HL-60 (cell line): ENCODE measurements around the gene KIAA1671.

Source experiments
- GABPA ChIP-seq: IDR thresholded peaks from 2 replicates; pipeline ENCODE4 v1.6.1; 2012; ENCODE audit warnings: low read depth
- TF ChIP-seq, protein P1 (sequence below): IDR thresholded peaks from 2 replicates; pipeline ENCODE4 v1.6.1; 2012; ENCODE audit warnings: low read depth; ENCODE audit not compliant: insufficient replicate concordance

DNA sequence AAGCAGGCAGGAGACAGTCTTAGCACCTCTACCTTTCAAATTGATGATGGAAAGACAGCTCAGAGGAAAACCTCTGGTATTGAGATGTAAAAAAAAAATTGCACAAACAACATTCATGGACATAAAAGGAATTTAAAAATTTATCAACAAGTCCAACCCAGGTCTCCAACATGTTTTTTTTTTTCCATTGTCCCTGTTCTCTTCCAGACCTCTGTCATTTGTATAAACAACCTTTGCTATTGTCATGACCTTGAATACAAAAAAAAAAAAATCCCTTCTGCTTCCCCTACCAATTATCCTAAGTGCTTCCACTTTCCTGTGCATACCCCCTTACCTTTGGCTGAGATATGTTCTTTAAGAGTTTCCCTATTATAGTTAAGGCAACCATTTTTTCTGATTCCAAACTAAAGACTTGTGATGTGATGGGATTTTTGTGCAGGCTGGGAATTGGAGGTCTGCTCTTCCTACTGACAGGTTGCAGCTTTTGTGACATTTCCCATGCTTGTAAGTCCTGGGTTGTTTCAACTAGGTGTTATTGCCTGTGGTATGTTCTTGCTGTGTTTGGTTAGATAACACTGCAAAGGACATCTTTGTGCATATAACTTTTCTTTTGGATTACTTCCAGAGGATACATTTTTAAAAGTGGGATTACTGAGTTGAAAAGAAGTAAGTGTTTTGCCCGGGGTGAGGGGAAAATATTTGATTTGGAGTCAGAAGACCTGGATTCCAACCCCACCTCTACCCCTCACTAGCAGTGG, 67.1 kb downstream of the KIAA1671 start:
- TF ChIP-seq, protein P1, sequence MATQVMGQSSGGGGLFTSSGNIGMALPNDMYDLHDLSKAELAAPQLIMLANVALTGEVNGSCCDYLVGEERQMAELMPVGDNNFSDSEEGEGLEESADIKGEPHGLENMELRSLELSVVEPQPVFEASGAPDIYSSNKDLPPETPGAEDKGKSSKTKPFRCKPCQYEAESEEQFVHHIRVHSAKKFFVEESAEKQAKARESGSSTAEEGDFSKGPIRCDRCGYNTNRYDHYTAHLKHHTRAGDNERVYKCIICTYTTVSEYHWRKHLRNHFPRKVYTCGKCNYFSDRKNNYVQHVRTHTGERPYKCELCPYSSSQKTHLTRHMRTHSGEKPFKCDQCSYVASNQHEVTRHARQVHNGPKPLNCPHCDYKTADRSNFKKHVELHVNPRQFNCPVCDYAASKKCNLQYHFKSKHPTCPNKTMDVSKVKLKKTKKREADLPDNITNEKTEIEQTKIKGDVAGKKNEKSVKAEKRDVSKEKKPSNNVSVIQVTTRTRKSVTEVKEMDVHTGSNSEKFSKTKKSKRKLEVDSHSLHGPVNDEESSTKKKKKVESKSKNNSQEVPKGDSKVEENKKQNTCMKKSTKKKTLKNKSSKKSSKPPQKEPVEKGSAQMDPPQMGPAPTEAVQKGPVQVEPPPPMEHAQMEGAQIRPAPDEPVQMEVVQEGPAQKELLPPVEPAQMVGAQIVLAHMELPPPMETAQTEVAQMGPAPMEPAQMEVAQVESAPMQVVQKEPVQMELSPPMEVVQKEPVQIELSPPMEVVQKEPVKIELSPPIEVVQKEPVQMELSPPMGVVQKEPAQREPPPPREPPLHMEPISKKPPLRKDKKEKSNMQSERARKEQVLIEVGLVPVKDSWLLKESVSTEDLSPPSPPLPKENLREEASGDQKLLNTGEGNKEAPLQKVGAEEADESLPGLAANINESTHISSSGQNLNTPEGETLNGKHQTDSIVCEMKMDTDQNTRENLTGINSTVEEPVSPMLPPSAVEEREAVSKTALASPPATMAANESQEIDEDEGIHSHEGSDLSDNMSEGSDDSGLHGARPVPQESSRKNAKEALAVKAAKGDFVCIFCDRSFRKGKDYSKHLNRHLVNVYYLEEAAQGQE, result no peak
- no peak for TF ChIP-seq GABPA
